ENCODE measurements around the gene SACM1L.

The SACM1L gene

GRCh38 chr3:45763303-45763675 is 74.1 kb downstream of the SACM1L start:
- no peak for DNase-seq (ENCODE audit: low read depth)
- TF ChIP-seq CTCF (conservative IDR thresholded peaks at IDR 0.05; ENCODE audit: control insufficient read depth, insufficient read depth, low read depth, low read length) = no peak
- no peak overlapping the region for H3K4me3 ChIP-seq (ENCODE audit: control insufficient read depth, low read depth, low read length)

DNA sequence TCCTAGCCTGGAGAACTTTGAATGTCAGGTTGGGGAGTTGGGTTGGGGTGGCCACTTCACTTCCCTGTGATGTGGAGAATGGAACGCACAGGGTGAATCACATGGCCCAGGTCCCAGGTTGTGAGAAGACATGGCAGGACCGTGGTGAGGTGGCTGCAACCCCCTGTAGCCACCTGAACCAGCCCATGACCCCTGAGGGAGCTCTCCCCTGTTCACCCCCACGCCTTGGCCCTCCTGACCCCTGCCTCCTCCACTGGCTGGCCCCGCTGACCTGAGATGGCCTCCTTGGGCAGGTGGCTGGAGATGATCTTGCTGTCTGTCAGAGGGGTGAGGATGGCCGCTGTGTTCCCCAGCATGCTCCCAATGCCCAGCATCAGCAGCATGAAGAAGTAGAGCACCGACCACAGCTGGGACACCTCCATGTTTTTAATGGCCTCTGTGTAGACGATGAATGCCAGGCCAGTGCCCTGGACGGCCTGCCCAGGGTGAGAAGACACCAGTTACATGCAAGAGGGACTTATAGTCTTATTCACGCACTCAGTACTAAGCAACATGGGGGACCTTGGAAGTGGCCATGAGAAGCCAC is 76.2 kb downstream of the SACM1L start:
- no peak for DNase-seq (ENCODE audit: low read depth)
- no peak for TF ChIP-seq CTCF (conservative IDR thresholded peaks at IDR 0.05; ENCODE audit: control insufficient read depth, insufficient read depth, low read depth, low read length)
- no peak overlapping the region for H3K4me3 ChIP-seq (ENCODE audit: control insufficient read depth, low read depth, low read length)

GRCh38 chr3:45765958-45766357 is 76.8 kb downstream of the SACM1L start:
- no peak for TF ChIP-seq CTCF (conservative IDR thresholded peaks at IDR 0.05; ENCODE audit: control insufficient read depth, insufficient read depth, low read depth, low read length)
- no peak overlapping the region for H3K4me3 ChIP-seq (ENCODE audit: control insufficient read depth, low read depth, low read length)
- no peak for DNase-seq (ENCODE audit: low read depth)

DNA sequence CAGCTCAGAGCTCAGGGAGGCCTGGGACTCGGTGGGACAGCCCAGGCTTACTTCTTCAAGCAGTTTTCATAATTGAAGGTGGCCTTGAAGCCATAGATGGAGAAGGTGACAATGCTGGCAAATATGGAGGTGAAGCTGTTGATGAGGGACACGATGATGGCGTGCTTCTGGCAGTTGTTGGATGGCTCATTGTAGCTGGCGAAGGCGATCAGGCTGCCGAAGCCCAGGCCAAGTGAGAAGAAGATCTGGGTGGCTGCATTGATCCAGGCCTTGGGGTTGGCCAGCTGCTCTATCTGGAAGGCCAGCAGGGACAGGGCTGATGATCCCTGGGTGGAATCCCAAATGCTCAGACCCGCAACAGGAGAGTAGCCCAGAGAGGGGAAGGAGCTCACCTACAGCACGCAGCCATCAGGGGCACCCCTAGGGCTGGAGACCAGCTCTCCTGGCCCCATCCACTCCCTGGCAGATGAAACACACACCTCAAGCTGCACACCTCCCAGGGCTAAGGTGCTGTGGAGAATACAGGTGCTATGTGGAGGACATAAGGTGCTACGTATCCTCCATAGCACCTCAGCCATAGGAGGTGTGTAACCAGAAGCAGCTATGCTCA is 82.1 kb downstream of the SACM1L start:
- H3K4me3 ChIP-seq (ENCODE audit: control insufficient read depth, low read depth, low read length) = no peak overlapping the region
- no peak for TF ChIP-seq CTCF (conservative IDR thresholded peaks at IDR 0.05; ENCODE audit: control insufficient read depth, insufficient read depth, low read depth, low read length)
- DNase-seq (ENCODE audit: low read depth) = no peak

GRCh38 chr3:45771831-45772230 is 82.6 kb downstream of the SACM1L start:
- DNase-seq (ENCODE audit: low read depth) = no peak
- no peak overlapping the region for H3K4me3 ChIP-seq (ENCODE audit: control insufficient read depth, low read depth, low read length)
- no peak for TF ChIP-seq CTCF (conservative IDR thresholded peaks at IDR 0.05; ENCODE audit: control insufficient read depth, insufficient read depth, low read depth, low read length)

GRCh38 chr3:45772341-45773035 is 83.3 kb downstream of the SACM1L start:
- no peak for DNase-seq (ENCODE audit: low read depth)
- no peak for TF ChIP-seq CTCF (conservative IDR thresholded peaks at IDR 0.05; ENCODE audit: control insufficient read depth, insufficient read depth, low read depth, low read length)
- H3K4me3 ChIP-seq (ENCODE audit: control insufficient read depth, low read depth, low read length) = no peak overlapping the region

Measured in fibroblast of mammary gland (primary cell).